HG02885 (cell line): ENCODE measurements around the gene FCHO2.

ENCODE experiments used
- ATAC-seq: cut with Tn5 transposase; IDR thresholded peaks from one replicate; pipeline ENCODE4 v1.9.1; 2021; ENCODE audit warnings: mild to moderate bottlenecking; ENCODE audit not compliant: unreplicated experiment, poor library complexity

Gene FCHO2

GRCh38 chr5:73130811-73131210 lies 175.0 kb downstream of the FCHO2 start:
- ATAC-seq: no peak

DNA sequence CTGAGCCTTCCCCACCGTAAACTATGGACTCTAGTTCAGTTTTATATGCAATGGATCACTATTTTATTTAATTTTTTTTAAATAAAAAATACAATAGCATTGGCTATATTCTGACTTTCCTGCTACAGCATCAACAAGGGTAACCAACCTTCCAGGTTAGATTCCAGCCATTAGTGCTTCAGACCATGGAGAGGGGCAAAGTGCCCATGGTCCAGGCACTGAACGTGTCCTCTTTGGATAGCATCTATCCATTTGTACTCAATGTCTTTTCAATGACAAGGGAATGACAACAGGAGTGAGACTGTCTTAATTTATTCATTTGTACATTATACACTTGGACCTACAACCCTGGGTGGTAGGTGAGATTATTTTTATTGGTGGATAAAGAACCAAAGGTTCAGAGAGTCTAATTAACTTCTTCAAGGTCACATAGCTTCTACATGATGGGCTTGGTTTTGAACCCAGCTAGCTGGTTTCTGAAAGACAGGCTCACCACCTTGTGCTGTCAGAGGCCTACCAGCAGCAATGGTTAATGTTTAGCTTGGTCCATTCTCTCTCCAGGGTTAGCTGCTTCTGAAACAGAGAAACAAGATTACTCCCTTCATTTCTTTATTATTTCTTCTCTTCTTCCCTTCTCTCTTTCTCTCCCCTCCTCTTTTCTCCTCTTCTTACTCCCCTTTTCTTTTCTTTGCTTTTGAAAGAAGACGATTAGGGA lies 176.0 kb downstream of the FCHO2 start:
- ATAC-seq: no peak

- no peak for ATAC-seq
Measured at GRCh38 chr5:73132759-73133158, 176.9 kb downstream of the FCHO2 start.

DNA sequence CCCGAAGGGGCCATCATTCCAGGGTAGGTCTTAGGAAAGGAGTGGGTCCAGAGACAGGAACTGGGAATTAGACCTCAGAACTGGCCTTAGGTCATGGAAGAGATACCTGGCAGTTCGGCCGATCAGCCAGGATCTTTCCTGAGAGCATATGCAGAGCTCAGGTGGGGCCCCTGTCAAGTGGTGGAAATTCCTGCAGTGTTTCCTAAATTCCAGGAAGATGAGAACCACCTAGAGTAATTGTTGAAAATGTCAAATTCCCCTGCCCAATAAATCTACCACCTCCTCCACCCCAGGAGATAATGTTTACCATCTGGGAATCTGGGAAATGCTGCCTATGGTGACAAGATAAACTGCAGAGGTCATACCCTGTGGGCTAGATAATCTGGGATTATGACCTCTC lies 179.2 kb downstream of the FCHO2 start:
- no peak for ATAC-seq

DNA sequence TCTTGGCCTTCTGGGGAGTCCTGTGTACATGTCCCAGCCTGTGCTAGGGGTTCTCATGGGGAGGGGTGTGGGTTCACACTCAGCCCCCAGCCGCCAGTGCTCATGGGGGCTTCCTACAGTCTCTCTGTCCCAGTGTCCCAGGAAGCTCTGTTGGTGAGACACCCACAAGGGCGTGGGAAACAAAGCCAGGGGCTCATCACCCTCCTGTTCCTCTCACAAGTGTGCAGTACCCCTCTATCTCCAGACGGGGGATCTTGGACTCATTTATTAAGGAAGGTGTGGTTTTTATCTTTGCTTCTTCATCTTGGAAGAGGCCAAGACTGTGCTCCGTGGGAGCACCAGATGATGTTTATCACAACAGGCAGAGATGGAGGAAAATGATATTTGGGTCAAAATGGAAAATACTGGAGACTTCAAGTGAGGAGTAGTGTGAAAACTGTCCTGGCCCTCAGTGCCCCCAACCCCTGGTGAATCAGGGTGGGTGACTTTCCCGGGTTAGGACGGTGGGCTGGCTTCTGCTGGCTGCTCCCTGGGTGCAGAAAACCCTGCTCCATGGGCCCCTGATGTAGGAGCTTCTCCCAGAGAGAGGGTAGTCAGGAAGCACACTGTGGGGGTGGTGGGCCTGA lies 179.7 kb downstream of the FCHO2 start:
- ATAC-seq: no peak

GRCh38 chr5:73136055-73136562 lies 180.3 kb downstream of the FCHO2 start:
- ATAC-seq: no peak

GRCh38 chr5:73137563-73138530 lies 182.0 kb downstream of the FCHO2 start:
- ATAC-seq: no peak

- no peak for ATAC-seq
Measured at GRCh38 chr5:73139485-73139884, 183.6 kb downstream of the FCHO2 start.
